GM21515 (cell line): ENCODE measurements around the gene FJX1.
"Not testable (repeated sequence)": the region's sequence is repeated elsewhere in the genome, so short reads cannot be mapped to it uniquely, and the experiment has no call there.

Experiments
- ATAC-seq: cut with Tn5 transposase; IDR thresholded peaks from one replicate; pipeline ENCODE4 v1.9.1; 2021; ENCODE audit not compliant: unreplicated experiment

FJX1 gene

DNA sequence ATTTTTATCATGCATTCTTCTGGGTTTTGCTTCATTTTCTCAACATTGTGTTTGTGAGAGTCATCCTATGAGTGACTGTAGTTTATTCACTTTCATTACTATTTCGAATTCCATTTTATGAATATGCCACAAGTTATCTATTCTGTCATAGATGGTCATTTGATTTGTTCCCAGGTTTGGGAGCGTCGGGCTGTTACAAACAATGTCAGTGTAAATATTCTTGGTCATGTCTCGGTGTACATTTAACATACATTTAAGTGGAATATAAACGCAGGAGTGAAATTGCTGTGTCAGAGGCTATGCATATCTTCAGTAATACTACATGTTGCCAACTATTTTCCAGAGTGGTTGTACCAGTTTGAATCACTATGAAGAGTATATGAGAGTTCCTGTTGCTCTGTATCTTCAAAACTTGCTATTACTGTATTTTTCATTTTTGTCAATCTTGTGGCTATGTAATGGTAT, 46.7 kb downstream of the FJX1 start:
- ATAC-seq = no peak

GRCh38 chr11:35667257-35667656, 49.0 kb downstream of the FJX1 start:
- ATAC-seq = no peak

GRCh38 chr11:35668350-35668749, 50.1 kb downstream of the FJX1 start:
- not testable (repeated sequence) for ATAC-seq
